NCI-H345 treated with DMSO at 0.1 percent for 48 hours (cell line): ENCODE measurements around the gene CFAP97.

ENCODE experiments used
- DNase-seq: peaks from one replicate; lab custom pipeline; 2025; ENCODE audit not compliant: unreplicated experiment; lab: John Stamatoyannopoulos, UW

Gene CFAP97

GRCh38 chr4:185110375-185110823, 93.4 kb downstream of the CFAP97 start:
- no peak for DNase-seq

GRCh38 chr4:185109736-185110135, 94.1 kb downstream of the CFAP97 start:
- no peak for DNase-seq
